PC-9 (cell line): ENCODE data around the gene TAAR2.

Experiments used
- CTCF ChIP-seq: fragments of 200-600 bp; sonication (generic); conservative IDR thresholded peaks from 2 replicates; pipeline ENCODE4 v1.6.1; 2017; ENCODE audit warnings: mixed run types, antibody characterized with exemption, mild to moderate bottlenecking, moderate library complexity
- EZH2 ChIP-seq: fragments of 200-600 bp; sonication (generic); IDR thresholded peaks from 2 replicates; pipeline ENCODE4 v1.8.0; 2017; ENCODE audit warnings: antibody characterized with exemption, low read depth

GRCh38 chr6:132648828-132649227 lies 24.8 kb upstream of the TAAR2 start:
- TF ChIP-seq CTCF (no peak), EZH2 (no peak)
